ENCODE results near the gene DPP10. TPM values are rescaled to one million over a fixed set of nuclear protein-coding genes. Genes with fewer than 3 reads are reported as not detected.

DPP10 gene
- total RNA-seq, 1 donor = not detected

- H3K4me3 ChIP-seq (ENCODE audit: low read depth, low read length) = no peak overlapping the region
- no peak for TF ChIP-seq CTCF (IDR thresholded peaks at IDR 0.05; ENCODE audit: insufficient read depth, low read length)
- DNase-seq (ENCODE audit: low read depth) = no peak
These were observed 852.6 kb downstream of the DPP10 start for GRCh38 chr2:115294999-115295398.

GRCh38 chr2:115297056-115297455 lies 854.6 kb downstream of the DPP10 start:
- no peak for TF ChIP-seq CTCF (IDR thresholded peaks at IDR 0.05; ENCODE audit: insufficient read depth, low read length)
- no peak for DNase-seq (ENCODE audit: low read depth)
- no peak overlapping the region for H3K4me3 ChIP-seq (ENCODE audit: low read depth, low read length)

GRCh38 chr2:115299199-115299598 lies 856.8 kb downstream of the DPP10 start:
- TF ChIP-seq CTCF (IDR thresholded peaks at IDR 0.05; ENCODE audit: insufficient read depth, low read length) = no peak
- no peak overlapping the region for H3K4me3 ChIP-seq (ENCODE audit: low read depth, low read length)
- no peak for DNase-seq (ENCODE audit: low read depth)

GRCh38 chr2:115305712-115306111 lies 863.3 kb downstream of the DPP10 start:
- TF ChIP-seq CTCF (IDR thresholded peaks at IDR 0.05; ENCODE audit: insufficient read depth, low read length) = no peak
- no peak for DNase-seq (ENCODE audit: low read depth)
- no peak overlapping the region for H3K4me3 ChIP-seq (ENCODE audit: low read depth, low read length)

GRCh38 chr2:115314119-115314518 lies 871.7 kb downstream of the DPP10 start:
- no peak for TF ChIP-seq CTCF (IDR thresholded peaks at IDR 0.05; ENCODE audit: insufficient read depth, low read length)
- no peak for DNase-seq (ENCODE audit: low read depth)
- no peak overlapping the region for H3K4me3 ChIP-seq (ENCODE audit: low read depth, low read length)

- DNase-seq (ENCODE audit: low read depth) = no peak
- TF ChIP-seq CTCF (IDR thresholded peaks at IDR 0.05; ENCODE audit: insufficient read depth, low read length) = no peak
- H3K4me3 ChIP-seq (ENCODE audit: low read depth, low read length) = no peak overlapping the region
These were observed 884.6 kb downstream of the DPP10 start for GRCh38 chr2:115327061-115327460.

GRCh38 chr2:115359550-115359949 lies 917.1 kb downstream of the DPP10 start:
- DNase-seq (ENCODE audit: low read depth) = no peak
- TF ChIP-seq CTCF (IDR thresholded peaks at IDR 0.05; ENCODE audit: insufficient read depth, low read length) = no peak
- H3K4me3 ChIP-seq (ENCODE audit: low read depth, low read length) = no peak overlapping the region
